GM12873 (cell line): Measurements from ENCODE around the gene ZNF423.

ENCODE experiments used
- TF ChIP-seq, protein P1 (sequence below): IDR thresholded peaks from 2 replicates; pipeline ENCODE4 v1.5.1; 2012; ENCODE audit warnings: low read depth, mild to moderate bottlenecking, moderate library complexity, low read length, control low read depth; ENCODE audit not compliant: insufficient read depth; ENCODE audit errors: missing control alignments

Gene ZNF423

DNA sequence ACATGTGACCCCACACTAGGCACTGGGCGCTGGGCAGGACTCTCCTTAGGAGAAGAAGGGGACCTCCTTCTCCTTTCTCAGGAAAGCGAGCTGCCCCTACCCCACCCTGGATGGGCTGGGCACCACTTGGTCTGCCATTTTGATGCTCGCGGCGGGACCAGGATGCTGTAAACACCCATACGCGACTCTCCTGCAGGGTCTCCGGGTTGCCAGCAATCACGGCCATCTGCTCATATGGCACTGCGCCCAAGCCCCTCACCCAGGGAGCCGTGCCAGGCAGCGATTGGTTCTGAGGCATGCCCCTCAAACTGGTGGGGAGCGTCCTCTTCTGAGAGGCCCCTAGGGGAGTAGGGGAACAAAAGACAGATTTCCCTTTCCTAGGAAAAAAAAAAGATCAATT lies 383.3 kb downstream of the ZNF423 start:
- TF ChIP-seq, protein P1, sequence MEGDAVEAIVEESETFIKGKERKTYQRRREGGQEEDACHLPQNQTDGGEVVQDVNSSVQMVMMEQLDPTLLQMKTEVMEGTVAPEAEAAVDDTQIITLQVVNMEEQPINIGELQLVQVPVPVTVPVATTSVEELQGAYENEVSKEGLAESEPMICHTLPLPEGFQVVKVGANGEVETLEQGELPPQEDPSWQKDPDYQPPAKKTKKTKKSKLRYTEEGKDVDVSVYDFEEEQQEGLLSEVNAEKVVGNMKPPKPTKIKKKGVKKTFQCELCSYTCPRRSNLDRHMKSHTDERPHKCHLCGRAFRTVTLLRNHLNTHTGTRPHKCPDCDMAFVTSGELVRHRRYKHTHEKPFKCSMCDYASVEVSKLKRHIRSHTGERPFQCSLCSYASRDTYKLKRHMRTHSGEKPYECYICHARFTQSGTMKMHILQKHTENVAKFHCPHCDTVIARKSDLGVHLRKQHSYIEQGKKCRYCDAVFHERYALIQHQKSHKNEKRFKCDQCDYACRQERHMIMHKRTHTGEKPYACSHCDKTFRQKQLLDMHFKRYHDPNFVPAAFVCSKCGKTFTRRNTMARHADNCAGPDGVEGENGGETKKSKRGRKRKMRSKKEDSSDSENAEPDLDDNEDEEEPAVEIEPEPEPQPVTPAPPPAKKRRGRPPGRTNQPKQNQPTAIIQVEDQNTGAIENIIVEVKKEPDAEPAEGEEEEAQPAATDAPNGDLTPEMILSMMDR: no peak

DNA sequence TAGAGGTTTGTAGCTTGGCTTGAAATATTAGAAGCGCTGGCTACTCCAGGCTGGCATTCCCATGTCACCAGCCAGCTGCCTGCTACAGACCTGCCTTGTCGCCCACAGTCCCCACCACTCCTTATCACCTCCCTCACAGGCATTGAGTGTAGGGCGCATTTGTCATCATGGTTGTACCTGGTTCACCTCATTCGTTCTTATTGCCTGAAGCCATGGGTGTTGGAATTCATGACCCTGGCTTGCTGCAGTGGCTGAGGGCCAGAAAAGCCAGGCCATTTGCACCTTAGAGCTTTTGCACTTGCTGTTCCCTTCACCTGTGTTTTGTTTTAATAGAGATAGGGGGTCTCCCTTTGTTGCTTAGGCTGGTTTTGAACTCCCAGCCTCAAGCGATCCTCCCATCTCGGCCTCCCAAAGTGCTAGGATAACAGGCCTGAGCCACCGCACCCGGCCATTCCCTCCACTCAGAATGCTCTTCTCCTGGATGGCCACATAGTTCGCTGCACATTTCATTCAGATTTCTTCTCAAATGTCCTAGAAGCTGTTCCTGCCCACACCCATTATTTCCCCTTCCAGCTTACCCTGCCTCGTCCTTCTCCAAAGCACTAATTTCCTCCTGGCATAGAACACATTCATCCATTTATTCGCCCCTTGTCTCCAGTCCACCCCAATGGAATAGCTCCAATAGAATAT lies 384.7 kb downstream of the ZNF423 start:
- TF ChIP-seq, protein P1: no peak

DNA sequence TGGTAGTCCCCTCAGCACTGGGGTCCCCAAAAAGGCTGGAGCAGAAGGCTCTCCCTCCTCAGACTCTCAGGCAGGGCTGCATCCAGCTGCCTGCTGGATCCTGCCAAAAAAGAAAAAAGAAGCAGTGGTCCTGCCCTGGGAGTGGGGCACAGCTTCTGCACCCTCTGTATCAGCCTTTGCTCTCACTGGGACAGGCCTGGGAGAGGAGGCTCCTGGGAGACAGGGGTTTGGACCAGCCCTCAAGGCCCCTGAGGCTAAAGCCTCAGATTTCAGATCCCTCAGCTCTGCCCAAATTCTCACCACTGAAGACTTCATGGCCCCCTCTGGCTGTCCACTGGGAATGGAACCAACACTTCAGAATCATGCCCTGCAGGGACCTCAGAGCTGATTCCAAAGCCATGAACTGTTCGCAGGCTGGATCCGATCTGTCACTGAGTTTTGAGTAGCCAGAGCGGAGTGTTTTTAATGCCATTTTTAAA lies 385.4 kb downstream of the ZNF423 start:
- TF ChIP-seq, protein P1: no peak

DNA sequence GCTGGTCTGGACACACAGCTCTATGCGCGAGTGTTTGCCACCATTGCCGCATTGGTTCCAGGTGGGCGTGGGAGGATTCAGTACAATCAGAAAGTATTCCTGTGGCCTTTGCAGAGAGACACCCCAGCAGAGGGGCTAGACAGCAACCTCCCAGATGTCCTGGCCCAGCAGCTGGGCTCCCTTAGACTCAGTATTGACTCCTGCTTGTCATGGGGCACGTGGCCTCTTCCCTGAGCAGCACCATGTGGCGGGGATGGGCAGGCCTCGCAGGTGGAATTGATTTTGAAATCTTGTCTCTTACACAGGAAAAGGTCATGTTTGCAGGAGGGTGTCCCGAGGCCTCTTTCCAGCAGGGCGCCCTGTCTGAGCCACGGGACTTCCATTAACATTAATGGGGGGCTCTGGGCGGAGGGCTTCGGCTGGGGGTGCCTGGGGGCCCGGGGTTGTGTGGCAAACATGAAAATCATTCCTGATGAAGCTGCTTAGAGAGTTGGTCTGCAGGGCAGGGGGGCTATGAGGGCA lies 385.9 kb downstream of the ZNF423 start:
- TF ChIP-seq, protein P1: no peak

DNA sequence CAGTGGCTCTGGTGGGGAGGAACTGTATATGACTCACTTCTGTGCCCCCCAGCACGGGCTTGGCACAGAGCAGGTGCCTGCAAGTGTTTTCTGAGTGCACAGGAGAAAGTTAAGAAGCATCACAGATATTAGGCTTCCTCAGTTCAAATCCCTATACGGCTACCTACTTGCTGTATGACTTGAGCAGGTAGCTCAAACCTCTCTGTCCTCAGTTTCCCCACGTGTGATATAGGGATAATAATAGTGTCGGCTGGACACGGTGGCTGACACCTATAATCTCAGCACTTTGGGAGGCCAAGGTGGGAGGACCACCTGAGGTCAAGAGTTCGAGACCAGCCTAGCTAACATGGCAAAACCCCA lies 386.6 kb downstream of the ZNF423 start:
- TF ChIP-seq, protein P1: no peak

DNA sequence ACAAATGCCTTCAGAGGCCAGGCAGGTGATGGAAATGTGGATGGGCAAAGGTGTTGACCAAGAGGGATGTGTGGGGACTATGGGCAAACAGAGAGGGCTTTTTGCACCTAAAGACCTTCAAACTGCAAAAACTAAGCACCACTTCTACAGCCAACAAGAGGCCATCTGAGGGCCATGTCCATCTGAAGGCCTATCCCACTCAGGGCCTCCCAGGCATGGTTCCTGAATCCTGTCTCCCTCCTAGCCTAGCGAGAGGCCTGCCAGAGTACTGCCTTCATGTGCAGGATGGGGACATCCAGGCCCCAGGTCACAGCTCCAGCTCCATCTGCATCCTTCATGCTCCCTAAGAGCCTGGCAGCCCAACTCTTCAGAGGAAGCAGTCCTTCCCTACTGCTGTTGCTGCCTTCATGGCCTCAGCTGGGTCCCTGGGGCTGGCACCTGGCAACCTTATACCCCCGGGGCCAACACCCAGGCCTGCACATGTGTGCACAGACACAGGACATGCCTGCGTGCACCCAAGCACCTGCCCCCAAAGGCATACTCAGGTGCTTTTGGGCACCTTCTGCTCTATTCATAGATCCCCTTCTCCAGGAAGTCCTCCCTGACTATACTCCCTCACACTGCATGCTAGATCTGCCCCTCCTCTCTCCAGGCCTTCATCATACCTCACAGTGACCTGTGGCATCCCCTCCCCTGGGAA lies 387.2 kb downstream of the ZNF423 start:
- TF ChIP-seq, protein P1: no peak
